Parietal lobe (tissue), 2 donors: ENCODE results near the gene AP1M1. TPM values are rescaled to one million over a fixed set of nuclear protein-coding genes. Genes with fewer than 3 reads are reported as not detected.

Source experiments
- small RNA-seq: library from RNA; depleted of rRNA; stranded (forward); fragments of <200 nt; gene quantifications from one replicate; pipeline ENCODE3, GENCODE V24; 2014; ENCODE audit warnings: low replicate concordance
- total RNA-seq: library from RNA; depleted of rRNA; stranded (reverse); fragments of >200 nt; gene quantifications from one replicate; pipeline ENCODE4 v1.2.3, GENCODE V29; 2014

The AP1M1 gene
- total RNA-seq: 53.8 TPM

DNA sequence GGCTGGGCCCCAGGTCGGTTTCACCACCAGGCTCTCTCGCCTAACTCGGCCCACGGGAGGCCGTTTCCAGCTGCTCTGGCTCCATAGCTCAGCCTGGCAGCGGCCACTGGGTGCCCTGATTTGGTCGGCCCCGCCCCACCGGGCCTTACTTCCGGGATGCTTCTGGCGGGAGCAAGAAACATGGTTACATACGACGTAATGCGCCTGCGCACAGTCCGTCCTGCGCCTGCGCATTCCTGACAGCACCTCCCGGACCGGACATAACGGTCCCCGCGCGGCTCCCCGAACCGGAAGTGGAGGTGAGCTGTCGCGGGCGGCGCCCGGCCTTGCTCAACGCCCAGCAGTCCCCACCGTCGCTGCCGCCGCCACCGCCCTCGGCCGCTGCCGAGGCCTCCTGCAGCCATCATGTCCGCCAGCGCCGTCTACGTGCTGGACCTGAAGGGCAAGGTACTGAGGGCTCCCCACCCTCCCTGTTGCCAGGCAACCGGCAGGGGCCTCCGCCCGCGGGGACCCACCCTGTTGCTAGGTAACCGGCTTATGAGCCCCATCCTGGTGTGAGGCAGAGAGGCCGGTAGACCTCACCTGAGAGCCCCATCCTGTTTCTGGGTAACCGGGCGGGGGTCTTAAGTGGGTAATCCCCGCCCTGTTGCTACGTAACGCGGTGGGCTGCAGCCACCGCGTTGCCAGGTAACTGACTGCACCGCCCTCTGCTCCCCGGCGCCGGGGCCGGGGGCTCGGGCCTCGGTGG lies at the start of gene AP1M1:
Gene AP1M1 (plus strand): TSS at position 290 of the 748 bp plus-strand sequence. CDS start 116 bp downstream, at position 406.

DNA sequence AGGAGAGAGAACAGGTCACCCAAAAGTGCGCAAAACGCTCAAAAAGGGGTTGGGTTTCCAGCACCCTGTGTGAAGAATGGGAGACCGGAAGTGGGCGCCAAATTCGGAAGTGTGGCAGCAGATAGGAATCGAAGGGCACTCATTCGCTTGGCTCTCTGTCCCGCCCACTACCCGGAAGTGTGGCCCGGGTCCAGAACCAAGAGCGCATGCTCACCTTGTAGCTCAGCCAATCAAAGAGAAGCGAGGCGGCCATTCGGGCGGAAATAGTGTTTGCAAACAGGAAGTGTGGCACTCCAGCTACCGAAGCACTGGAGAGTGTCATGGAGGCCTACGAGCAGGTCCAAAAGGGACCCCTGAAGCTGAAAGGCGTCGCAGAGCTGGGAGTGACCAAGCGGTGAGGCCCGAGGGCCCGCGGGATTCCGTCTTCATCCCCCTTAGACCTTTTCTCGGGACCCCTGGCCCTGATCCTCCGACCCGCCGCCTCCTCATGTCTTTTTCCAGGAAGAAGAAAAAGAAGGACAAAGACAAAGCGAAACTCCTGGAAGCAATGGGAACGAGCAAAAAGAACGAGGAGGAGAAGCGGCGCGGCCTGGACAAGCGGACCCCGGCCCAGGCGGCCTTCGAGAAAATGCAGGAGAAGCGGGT lies 12.5 kb upstream of the AP1M1 start, which contains the start of gene FAM32A:
Gene FAM32A (plus strand): TSS at position 288 of the 645 bp plus-strand sequence. CDS start 33 bp downstream, at position 321.

Small RNA genes within 50 kb of the gene (small RNA-seq; reads per million reads assigned to genes)
- gene RF00017: not detected

Other genes with a start within 250 kb of the AP1M1 start
- gene OR10H4, start 248.9 kb upstream of the AP1M1 start, total RNA-seq: not detected
- gene TPM4, start 121.4 kb upstream of the AP1M1 start, total RNA-seq: 96.7 TPM
- gene RAB8A, start 86.0 kb upstream of the AP1M1 start, total RNA-seq: 42.9 TPM
- not detected for gene HSH2D, start 54.2 kb upstream of the AP1M1 start, total RNA-seq
- not detected for gene CIB3, start 24.4 kb upstream of the AP1M1 start, total RNA-seq
- 86.1 TPM for gene FAM32A, start 12.5 kb upstream of the AP1M1 start, total RNA-seq
- 1.9 TPM for gene KLF2, start 126.9 kb downstream of the AP1M1 start, total RNA-seq